HL-60/S4 (cell line): ENCODE data around the gene INTS2.
"Not testable (repeated sequence)": the region's sequence is repeated elsewhere in the genome, so short reads cannot be mapped to it uniquely, and the experiment has no call there.

ENCODE experiments used
- in situ Hi-C: fragments of 300-500 bp; cut with MboI; formaldehyde crosslinking; loops from 2 replicates; pipeline ENCODE4 v1.14.3; 2022; ENCODE audit warnings: low sequenced_read_pairs

Gene INTS2

GRCh38 chr17:61825448-61826137, 102.2 kb downstream of the INTS2 start:
- in situ Hi-C loops, result no loop called here

- in situ Hi-C loops, result no loop called here
These were observed 105.2 kb downstream of the INTS2 start for GRCh38 chr17:61822326-61823285.

DNA sequence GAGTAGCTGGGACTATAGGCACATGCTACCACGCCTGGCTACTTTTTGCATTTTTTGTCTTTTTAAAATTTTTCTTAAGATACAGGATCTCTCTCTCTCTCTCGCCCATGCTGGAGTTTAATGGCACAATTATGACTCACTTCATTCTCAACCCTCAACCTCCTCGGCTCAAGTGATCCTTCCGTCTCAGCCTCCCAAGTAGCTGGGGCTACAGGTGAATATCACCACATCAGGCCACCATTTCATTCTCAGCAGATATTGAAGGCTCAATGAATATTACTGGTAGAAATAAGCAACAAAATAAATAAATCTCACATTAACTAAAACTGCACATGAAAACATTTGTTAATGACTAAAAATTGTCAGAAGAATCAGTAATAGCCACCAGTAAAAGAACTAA, 106.1 kb downstream of the INTS2 start:
- in situ Hi-C loops, result no loop called here

DNA sequence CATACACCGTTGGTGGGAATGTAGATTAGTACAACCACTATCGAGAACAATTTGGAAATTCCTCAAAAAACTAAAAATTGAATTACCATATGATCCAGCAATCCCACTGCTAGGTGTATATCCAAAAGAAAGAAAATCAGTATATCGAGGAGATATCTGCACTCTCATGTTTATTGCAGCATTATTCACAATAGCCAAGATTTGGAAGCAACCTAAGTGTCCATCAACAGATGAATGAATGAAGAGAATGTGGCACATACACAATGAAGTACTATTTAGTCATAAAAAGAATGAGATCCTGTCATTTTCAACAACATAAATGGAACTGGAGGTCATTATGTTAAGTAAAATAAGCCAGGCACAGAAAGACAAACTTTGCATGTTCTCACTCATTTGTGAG, 108.5 kb downstream of the INTS2 start:
- in situ Hi-C loops, result not testable (repeated sequence)

GRCh38 chr17:61818225-61818624, 109.6 kb downstream of the INTS2 start:
- in situ Hi-C loops, result no loop called here

DNA sequence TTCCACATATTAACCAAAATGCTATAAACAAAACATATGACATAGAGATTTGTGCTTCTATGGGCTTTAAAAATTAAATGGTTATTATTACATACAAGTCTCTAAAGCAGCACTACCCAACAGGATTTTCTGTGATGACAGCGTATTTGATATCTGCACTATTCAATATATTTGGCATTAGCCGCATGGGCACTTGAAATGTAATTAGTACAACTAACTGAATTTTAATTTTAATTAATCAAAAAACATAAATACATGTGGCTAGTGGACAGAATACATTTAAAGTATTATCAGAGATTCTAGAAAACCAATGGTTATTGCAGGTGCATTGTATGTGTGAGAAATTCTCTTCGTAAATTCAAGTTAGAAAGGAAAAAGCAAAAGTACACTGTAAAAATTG, 110.3 kb downstream of the INTS2 start:
- in situ Hi-C loops, result no loop called here

- in situ Hi-C loops, result no loop called here
These were observed 111.2 kb downstream of the INTS2 start for GRCh38 chr17:61816538-61816937.

- in situ Hi-C loops, result no loop called here
These were observed 111.8 kb downstream of the INTS2 start for GRCh38 chr17:61815863-61816503.
